GM21360 (cell line): Measurements from ENCODE around the gene SENP7.
"Not testable (repeated sequence)": the region's sequence is repeated elsewhere in the genome, so short reads cannot be mapped to it uniquely, and the experiment has no call there.

Experiments used
- ATAC-seq: cut with Tn5 transposase; IDR thresholded peaks from one replicate; pipeline ENCODE4 v1.9.1; 2021; ENCODE audit warnings: mild to moderate bottlenecking, moderate library complexity; ENCODE audit not compliant: unreplicated experiment

SENP7 gene

GRCh38 chr3:101527441-101527840 lies 14.4 kb upstream of the SENP7 start:
- no peak for ATAC-seq

GRCh38 chr3:101521211-101521701 lies 8.2 kb upstream of the SENP7 start:
- ATAC-seq: no peak

- no peak for ATAC-seq
Observed at GRCh38 chr3:101519685-101520365, 6.8 kb upstream of the SENP7 start.

GRCh38 chr3:101518421-101518871 lies 5.4 kb upstream of the SENP7 start:
- ATAC-seq: peak; percentile 97

GRCh38 chr3:101513419-101513986 lies 491 bp upstream of the SENP7 start:
- peak; percentile 28 for ATAC-seq

GRCh38 chr3:101512396-101512645 lies 691 bp downstream of the SENP7 start:
- peak; percentile 32 for ATAC-seq

GRCh38 chr3:101509811-101510210 lies 3.2 kb downstream of the SENP7 start:
- no peak for ATAC-seq

- ATAC-seq: no peak
Observed at GRCh38 chr3:101509281-101509680, 3.7 kb downstream of the SENP7 start.

- ATAC-seq: no peak
Observed at GRCh38 chr3:101501783-101502182, 11.2 kb downstream of the SENP7 start.

GRCh38 chr3:101500208-101500607 lies 12.8 kb downstream of the SENP7 start:
- ATAC-seq: no peak

GRCh38 chr3:101497803-101498202 lies 15.2 kb downstream of the SENP7 start:
- ATAC-seq: no peak

- ATAC-seq: no peak
Observed at GRCh38 chr3:101495552-101495951, 17.5 kb downstream of the SENP7 start.

GRCh38 chr3:101484805-101485620 lies 28.0 kb downstream of the SENP7 start:
- ATAC-seq: no peak

- no peak for ATAC-seq
Observed at GRCh38 chr3:101478980-101479379, 34.0 kb downstream of the SENP7 start.

- not testable (repeated sequence) for ATAC-seq
Observed at GRCh38 chr3:101474841-101475552, 38.0 kb downstream of the SENP7 start.

GRCh38 chr3:101468676-101469075 lies 44.3 kb downstream of the SENP7 start:
- ATAC-seq: not testable (repeated sequence)

- not testable (repeated sequence) for ATAC-seq
Observed at GRCh38 chr3:101467310-101467663, 45.7 kb downstream of the SENP7 start.

GRCh38 chr3:101466465-101467309 lies 46.3 kb downstream of the SENP7 start:
- ATAC-seq: no peak

GRCh38 chr3:101464235-101464634 lies 48.8 kb downstream of the SENP7 start:
- ATAC-seq: no peak

- no peak for ATAC-seq
Observed at GRCh38 chr3:101461451-101461850, 51.6 kb downstream of the SENP7 start.
